Amygdala (tissue), 56 donors: ENCODE results near the gene USP22.
"Not testable (repeated sequence)": the region's sequence is repeated elsewhere in the genome, so short reads cannot be mapped to it uniquely, and the experiment has no call there.

ENCODE experiments used
- DNase-seq, 56 donors: peaks; one replicate each; lab custom pipeline; 2025; lab: John Stamatoyannopoulos, UW

The USP22 gene

GRCh38 chr17:21042458-21043295 is at the start of gene USP22:
TSS of gene USP22 (minus strand) at chr17:21043011. CDS start at chr17:21042835, 176 bp downstream.
- DNase-seq = peak in 29 of 56 donors; percentile 67 to 100 (median 96)

DNA sequence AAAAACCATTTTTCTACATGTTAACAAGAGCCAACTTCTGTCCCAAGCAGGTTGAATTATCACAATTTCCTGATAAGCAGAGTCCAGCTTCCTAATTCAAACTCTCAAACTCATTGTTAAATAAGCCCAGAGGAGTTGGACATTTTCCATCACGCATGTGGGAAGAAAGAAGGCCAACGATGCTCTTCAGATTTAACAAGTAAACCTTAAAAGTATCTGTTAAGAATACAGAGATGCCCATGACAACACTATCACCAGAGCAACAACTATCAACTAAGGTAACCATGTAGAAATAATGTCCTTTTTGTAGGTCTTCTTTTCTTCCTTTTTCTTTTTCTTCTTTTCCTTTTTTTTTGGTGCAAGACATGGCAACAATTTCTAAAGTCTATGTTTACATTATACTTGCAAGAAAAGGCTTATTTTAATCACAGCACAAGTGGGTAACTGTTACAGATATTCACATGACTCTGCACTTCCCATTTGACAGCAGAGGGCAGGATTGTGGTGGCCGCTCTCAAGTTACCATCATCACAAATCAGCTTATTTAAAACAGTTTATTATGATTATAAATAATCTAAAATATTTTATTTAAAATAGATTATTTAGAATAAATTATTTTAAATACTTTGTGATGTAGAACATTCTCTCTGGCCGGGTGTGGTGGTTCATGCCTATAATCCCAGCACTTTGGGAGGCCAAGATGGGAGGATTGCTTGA is 48.2 kb upstream of the USP22 start:
- DNase-seq = peak in 3 of 56 donors; percentile 10 to 13 (median 10)

DNA sequence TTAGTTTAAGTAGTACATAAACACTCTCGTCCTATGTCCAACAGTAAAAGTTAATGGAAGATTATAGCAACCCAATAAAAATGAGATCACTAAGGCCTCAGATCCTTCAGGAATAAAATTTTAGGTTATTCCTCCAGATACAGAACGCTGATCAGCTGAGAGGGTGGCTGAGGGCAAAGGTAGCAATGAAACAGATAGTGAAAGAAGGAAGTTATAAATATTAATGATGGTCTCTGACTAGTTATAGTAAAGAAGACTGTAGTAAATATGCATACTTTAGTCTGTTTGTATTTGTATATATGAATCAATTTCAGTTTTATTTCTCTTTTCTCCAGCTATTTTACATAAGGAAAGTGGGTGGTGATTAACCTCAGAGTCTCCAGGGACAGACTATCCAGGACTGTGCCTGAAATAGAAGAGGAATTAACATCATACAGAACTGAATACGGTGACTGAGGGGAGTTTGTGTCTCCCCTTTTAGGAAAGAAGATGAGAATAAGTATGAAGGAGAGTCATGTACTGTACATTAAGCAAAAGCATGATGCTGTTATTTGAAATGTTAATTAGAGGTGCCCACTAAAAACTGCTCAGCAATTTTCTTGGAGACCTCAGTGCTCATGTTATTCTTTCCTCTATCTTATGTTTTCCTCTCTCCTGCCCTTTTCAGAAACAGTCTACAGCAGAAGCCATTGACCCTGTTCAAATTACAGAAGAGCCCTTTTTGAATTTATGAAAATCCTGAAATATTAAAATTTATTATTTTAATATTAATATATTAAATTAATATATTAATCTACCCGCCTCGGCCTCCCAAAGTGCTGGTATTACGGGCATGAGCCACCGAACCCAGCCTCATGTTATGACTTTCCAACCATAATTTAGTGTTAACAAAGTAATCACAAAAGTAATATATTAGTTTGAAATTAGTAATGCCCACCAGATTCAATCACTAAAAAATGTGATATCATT is 47.4 kb upstream of the USP22 start:
- no peak for DNase-seq

DNA sequence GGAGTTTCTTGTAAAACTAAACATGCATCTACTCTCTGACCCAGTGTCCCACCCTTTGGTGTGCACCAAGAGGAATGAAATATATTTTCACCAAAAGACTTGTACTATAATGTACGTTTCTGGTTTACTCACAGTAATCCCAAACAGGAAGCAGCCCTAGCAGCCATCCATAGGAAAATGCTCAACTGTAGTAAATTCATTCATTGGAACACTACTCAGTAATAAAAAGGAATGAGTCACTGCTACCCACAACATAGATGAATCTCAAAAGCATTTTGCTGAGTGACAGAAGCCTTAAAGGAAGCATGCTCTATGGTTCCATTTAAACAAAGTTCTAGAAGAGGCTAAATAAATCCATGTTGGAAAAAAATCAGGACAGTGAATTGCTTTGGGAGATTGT is 46.3 kb upstream of the USP22 start:
- no peak for DNase-seq

- no peak for DNase-seq
Measured at GRCh38 chr17:21085707-21086106, 42.9 kb upstream of the USP22 start.

- not testable (repeated sequence) for DNase-seq
Measured at GRCh38 chr17:21085280-21085679, 42.5 kb upstream of the USP22 start.

DNA sequence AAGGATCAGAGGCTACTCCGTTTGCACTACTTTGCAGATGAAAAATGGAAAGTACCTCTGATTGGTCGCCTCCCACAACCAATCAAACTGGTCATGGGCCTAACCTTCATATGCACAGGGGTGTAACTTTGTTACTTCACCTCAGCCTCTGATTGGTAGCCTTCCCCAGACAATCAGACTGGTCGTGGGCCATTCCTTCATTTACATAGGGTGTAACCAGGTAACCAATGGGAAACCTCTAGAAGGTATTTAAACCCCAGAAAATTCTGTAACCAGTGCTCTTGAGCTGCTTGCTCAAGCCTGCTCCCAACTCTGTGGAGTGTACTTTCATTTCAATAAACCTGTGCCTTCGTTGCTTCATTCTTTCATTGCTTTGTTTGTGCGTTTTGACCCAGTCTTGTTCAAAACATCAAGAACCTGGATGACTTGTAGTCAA is 39.2 kb upstream of the USP22 start:
- no peak for DNase-seq

DNA sequence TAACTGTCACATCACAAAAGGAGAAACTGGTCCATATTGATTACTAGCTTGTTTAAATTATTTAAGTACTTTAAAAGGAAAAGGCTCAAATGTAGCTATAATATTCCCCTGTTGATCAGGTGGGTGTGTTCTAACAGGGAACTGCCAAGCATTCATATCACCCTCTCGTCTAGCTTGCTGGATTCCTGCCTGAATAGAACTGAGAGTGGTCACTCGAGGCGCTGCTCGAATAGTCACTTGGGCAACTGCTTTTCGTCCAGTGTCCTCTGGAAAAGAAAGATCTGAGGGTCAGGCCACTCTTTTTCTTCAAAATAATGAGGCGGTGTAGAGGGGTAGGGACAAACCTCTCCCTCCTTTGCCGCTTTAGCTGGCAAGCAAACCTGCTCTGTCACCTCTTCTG is 36.4 kb upstream of the USP22 start:
- DNase-seq = no peak

DNA sequence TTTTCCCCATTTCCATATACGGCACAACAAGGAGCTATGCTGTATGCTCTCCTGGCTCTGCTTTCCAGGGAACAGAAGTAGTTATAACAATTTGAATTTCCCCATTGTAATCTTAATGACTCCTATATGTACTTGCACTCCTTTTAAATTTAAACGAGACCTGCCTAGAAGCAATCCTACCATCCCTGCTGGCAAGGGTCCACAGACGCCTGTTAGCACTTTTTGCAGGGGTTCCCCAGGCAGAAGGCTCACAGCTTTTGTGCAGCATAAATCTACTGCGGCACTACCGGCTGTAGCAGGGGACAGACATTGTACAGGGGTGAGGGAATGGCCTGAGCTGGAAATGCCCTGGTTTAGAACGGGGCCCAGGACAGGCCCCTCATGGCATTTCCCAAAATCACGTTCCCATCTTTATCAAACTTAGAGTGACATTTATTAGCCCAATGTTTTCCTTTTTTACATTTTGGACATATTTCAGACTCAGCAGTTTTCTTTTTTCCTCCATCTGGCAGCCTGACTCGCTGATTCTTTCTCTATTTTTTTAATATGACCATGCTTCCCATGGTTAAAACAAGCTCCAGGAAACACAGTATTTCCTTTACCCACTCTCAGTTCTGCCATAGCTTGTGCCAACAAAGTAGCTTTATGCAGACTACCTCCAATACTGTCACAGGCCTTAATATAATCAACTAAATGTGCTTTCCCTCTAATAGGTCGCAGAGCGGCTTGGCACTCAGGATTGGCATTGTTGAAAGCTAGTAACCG is 35.4 kb upstream of the USP22 start:
- DNase-seq = peak in 3 of 56 donors; percentile 8 to 16 (median 9)

GRCh38 chr17:21077281-21077680 is 34.5 kb upstream of the USP22 start:
- no peak for DNase-seq

DNA sequence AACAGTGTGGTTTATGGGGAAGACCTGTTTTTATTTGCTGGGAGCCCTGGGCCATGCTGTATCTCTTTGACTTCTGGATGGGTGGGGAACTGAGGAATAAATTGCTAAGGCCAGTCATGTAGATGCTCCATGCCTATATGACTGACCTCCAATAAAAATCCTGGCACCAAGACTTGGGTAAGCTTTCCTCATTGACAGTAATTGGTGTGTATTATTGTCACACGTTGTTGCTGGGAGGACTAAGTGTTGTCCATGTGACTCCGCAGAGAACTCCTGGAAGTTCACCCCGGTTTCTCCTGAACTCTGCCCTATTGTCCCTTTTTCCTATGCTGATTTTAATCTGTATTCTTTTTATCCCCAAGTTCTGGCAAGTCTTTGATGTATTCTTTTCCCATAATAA is 33.4 kb upstream of the USP22 start:
- DNase-seq = no peak

- DNase-seq = peak in 29 of 56 donors; percentile 29 to 82 (median 62)
Measured at GRCh38 chr17:21075739-21076085, 32.9 kb upstream of the USP22 start.

DNA sequence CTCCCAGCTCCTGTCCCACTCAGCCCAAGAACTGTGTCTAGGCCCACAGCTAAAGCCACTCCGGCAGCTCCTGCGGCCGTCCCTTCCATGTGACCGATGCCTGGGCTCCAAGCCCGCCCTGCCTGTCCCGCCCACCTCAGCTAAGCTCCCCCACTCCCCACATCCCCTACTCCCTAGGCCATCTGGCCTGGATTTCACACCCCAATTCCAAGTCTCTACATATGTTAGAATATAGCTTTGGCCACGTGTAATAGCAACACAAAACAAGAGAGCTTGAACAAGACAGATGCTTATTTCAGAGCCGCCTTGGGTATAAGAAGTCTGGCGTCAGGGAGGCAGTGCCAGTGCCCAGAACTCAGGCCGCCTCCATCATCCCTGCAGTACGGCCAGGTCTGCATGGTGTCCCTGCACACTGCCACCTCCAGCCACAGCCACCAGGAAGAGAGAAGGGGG is 30.0 kb upstream of the USP22 start:
- peak in 39 of 56 donors; percentile 6 to 73 (median 30) for DNase-seq

- DNase-seq = no peak
Measured at GRCh38 chr17:21066394-21066793, 23.6 kb upstream of the USP22 start.

GRCh38 chr17:21061971-21062526 is 19.2 kb upstream of the USP22 start:
- DNase-seq = no peak

DNA sequence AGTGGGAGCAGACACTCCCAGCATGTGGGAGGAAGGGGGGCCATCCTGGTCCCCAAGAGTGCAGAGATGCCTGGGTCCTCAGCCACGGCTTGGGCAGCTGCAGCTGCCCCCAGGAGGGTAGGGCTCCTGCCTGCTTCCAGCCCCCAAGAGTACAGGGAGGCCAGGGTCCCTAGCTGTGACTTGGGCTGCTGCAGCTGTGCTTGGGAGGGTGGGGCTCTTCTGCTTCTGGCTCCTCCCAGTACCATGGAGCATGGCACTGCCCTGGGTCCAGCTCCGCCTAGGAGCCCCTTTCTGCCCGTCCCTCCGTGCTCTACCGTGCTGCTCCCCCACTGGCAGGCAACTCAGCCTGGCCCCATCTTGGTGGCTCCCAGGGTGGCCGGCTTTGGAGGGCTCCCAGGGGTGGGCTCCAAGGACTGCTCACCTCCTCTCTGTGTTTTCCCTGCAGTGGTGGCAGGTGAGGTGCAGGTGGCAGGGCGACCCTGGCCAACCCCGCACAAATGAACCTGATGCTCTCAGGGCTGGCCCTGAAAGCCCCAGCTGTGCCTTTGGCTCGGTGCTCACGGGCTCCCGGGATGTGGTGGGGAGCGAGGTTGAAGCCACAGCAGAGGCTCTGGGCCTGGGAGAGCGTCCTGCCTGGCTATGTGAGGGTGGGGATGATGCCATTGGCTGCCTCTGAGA is 18.5 kb upstream of the USP22 start:
- DNase-seq = no peak

DNA sequence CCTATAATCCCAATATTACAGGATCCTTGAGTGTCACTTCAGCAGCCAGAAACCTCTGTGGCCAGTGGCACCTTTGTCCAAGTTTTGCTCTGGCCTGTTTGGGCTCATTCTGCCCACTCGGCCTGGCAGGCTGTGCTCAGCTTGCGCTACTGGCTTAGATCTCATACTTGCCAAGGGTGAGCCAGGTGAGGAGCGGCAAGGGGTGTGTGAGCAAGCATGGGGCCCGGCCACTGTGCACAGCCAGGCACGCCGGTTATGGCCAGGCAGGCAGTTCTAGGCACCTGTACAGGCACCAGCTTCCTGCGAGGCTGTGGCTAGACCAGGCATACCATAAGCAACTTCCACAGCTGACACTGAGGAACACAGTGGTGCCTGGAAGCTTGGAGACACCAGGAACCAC is 16.9 kb upstream of the USP22 start:
- DNase-seq = no peak

DNA sequence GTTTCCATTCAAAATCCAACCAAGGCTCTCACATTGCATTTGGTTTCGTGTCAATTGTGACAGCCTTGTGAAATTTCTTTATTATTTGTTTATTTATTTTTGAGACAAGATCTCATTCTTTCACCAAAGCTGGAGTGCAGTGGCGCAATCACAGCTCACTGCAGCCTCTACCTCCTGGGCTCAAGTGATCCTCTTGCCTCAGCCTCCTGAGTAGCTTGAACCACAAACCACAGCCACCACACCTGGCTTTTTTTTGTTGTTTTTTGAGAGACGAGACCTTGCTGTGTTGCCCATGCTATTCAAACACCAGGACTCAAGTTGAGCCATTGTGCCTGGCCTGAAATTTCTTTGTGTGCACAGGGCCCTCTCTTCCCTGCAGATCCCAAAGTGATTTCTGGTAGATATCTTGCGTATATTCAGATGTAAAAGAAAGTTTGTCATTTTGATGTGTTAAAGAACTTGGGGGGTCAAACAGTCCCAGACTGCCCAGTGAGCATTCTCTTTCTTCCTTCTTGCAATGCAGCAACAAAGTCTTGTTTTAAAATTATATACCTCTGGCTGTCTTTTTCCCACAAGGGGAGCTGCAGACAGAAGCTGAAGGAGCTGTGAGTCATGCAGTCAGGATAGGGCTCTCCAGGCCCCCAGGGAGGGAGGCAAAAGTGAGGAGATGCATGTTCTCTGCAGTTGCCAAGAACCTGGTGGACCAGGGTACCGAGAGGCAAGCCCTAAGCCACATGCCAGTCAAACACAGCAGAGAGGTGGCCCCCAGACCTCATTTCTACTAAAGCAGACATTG is 15.5 kb upstream of the USP22 start:
- no peak for DNase-seq
